EH (cell line): Measurements from ENCODE around the gene DPCD.

Experiments used
- DNase-seq: peaks from one replicate; pipeline ENCODE4 v3.0.0-alpha.2; 2015; ENCODE audit warnings: low read depth

The DPCD gene

GRCh38 chr10:101587725-101588653 is at the start of gene DPCD, which contains the start of gene POLL:
Gene DPCD (plus strand): TSS chr10:101588321. CDS start chr10:101588337, 16 bp downstream.
Gene POLL (minus strand): TSS chr10:101588257. CDS start chr10:101587360, 897 bp downstream.
- DNase-seq: peak; percentile 97

GRCh38 chr10:101538446-101538845 is 49.7 kb upstream of the DPCD start:
- no peak for DNase-seq

GRCh38 chr10:101545898-101546297 is 42.2 kb upstream of the DPCD start:
- no peak for DNase-seq

GRCh38 chr10:101550965-101551364 is 37.2 kb upstream of the DPCD start:
- no peak for DNase-seq

GRCh38 chr10:101552442-101552841 is 35.7 kb upstream of the DPCD start:
- DNase-seq: no peak

- no peak for DNase-seq
These were observed 30.6 kb upstream of the DPCD start for GRCh38 chr10:101557541-101557940.

GRCh38 chr10:101558204-101558603 is 29.9 kb upstream of the DPCD start:
- no peak for DNase-seq

- no peak for DNase-seq
These were observed 29.2 kb upstream of the DPCD start for GRCh38 chr10:101558671-101559595.

- no peak for DNase-seq
These were observed 28.4 kb upstream of the DPCD start for GRCh38 chr10:101559596-101560297.

- DNase-seq: no peak
These were observed 27.6 kb upstream of the DPCD start for GRCh38 chr10:101560298-101561067.

- no peak for DNase-seq
These were observed 26.8 kb upstream of the DPCD start for GRCh38 chr10:101561068-101561915.

GRCh38 chr10:101562231-101562630 is 25.9 kb upstream of the DPCD start:
- DNase-seq: no peak

GRCh38 chr10:101563007-101563406 is 25.1 kb upstream of the DPCD start:
- no peak for DNase-seq

- no peak for DNase-seq
These were observed 24.6 kb upstream of the DPCD start for GRCh38 chr10:101563497-101564040.

GRCh38 chr10:101564490-101564991 is 23.6 kb upstream of the DPCD start:
- DNase-seq: no peak

- DNase-seq: no peak
These were observed 22.7 kb upstream of the DPCD start for GRCh38 chr10:101565370-101565900.

GRCh38 chr10:101565936-101566332 is 22.2 kb upstream of the DPCD start:
- no peak for DNase-seq

GRCh38 chr10:101566333-101567164 is 21.6 kb upstream of the DPCD start:
- peak; percentile 25 for DNase-seq
